Measurements from ENCODE around the gene ANKRD30B.
"Not testable (repeated sequence)": the region's sequence is repeated elsewhere in the genome, so short reads cannot be mapped to it uniquely, and the experiment has no call there.

Gene ANKRD30B

GRCh38 chr18:14859995-14860394, 112.0 kb downstream of the ANKRD30B start:
- H2AK5ac ChIP-seq (ENCODE audit: low read depth, low read length); H3K23ac ChIP-seq (ENCODE audit: low read depth, low read length, poor library complexity); H2BK15ac ChIP-seq (ENCODE audit: low read length): not testable (repeated sequence)

GRCh38 chr18:14866426-14866825, 118.5 kb downstream of the ANKRD30B start:
- H2AK5ac ChIP-seq (ENCODE audit: low read depth, low read length); H3K4me2 ChIP-seq (ENCODE audit: insufficient read depth, low read length, poor library complexity, severe bottlenecking); H2BK120ac ChIP-seq (ENCODE audit: low read depth, low read length); H2BK5ac ChIP-seq (ENCODE audit: low read length); H3K18ac ChIP-seq (ENCODE audit: low read length); H3K27ac ChIP-seq (replicated peaks; ENCODE audit: low read length); H3K4me3 ChIP-seq (ENCODE audit: low read length in 2 of 2); H2BK12ac ChIP-seq (ENCODE audit: low read length); H2AFZ ChIP-seq (ENCODE audit: low read length); H3K14ac ChIP-seq (ENCODE audit: low read length); H3K4me1 ChIP-seq (ENCODE audit: control insufficient read depth in 2 of 2, insufficient read depth in 1 of 2, low read depth in 1 of 2, low read length in 2 of 2); H3K23ac ChIP-seq (ENCODE audit: low read depth, low read length, poor library complexity); H3K4ac ChIP-seq (ENCODE audit: low read length); H3K27me3 ChIP-seq (ENCODE audit: control insufficient read depth in 3 of 3, insufficient read depth in 3 of 3, low read depth in 1 of 3, low read length in 3 of 3); DNase-seq (ENCODE audit: low spot score); H4K8ac ChIP-seq (ENCODE audit: low read depth, low read length); H3K36me3 ChIP-seq (replicated peaks in 1 of 2; ENCODE audit: control insufficient read depth in 2 of 2, insufficient read depth in 2 of 2, low read length in 2 of 2); H3K9me3 ChIP-seq (replicated peaks in 1 of 2; ENCODE audit: control insufficient read depth in 2 of 2, insufficient read depth in 1 of 2, low read depth in 1 of 2, low read length in 2 of 2); H3K79me1 ChIP-seq (ENCODE audit: low read depth, low read length); H3K9ac ChIP-seq (ENCODE audit: low read depth, low read length, poor library complexity); H2BK15ac ChIP-seq (ENCODE audit: low read length); H4K91ac ChIP-seq (ENCODE audit: low read depth, low read length, poor library complexity): not testable (repeated sequence)
- WGBS, 2 donors (ENCODE audit: extremely low coverage in 2 of 2, insufficient read length in 2 of 2, insufficient replicate concordance in 1 of 2): no CpG with 5 or more reads among the region's 15 CpGs

More at GRCh38 chr18:14859995-14860394, 112.0 kb downstream of the ANKRD30B start:
- H3K79me1 ChIP-seq (ENCODE audit: low read depth, low read length); H2BK5ac ChIP-seq (ENCODE audit: low read length); H4K91ac ChIP-seq (ENCODE audit: low read depth, low read length, poor library complexity); H3K27me3 ChIP-seq (ENCODE audit: control insufficient read depth in 3 of 3, insufficient read depth in 3 of 3, low read depth in 1 of 3, low read length in 3 of 3); H3K4me1 ChIP-seq (ENCODE audit: control insufficient read depth in 2 of 2, insufficient read depth in 1 of 2, low read depth in 1 of 2, low read length in 2 of 2); H4K8ac ChIP-seq (ENCODE audit: low read depth, low read length); H3K9ac ChIP-seq (ENCODE audit: low read depth, low read length, poor library complexity); H3K4ac ChIP-seq (ENCODE audit: low read length); H3K36me3 ChIP-seq (replicated peaks in 1 of 2; ENCODE audit: control insufficient read depth in 2 of 2, insufficient read depth in 2 of 2, low read length in 2 of 2); H2BK12ac ChIP-seq (ENCODE audit: low read length); H2BK120ac ChIP-seq (ENCODE audit: low read depth, low read length); H3K27ac ChIP-seq (replicated peaks; ENCODE audit: low read length); H3K4me3 ChIP-seq (ENCODE audit: low read length in 2 of 2); H2AFZ ChIP-seq (ENCODE audit: low read length); DNase-seq (ENCODE audit: low spot score); H3K18ac ChIP-seq (ENCODE audit: low read length); H3K9me3 ChIP-seq (replicated peaks in 1 of 2; ENCODE audit: control insufficient read depth in 2 of 2, insufficient read depth in 1 of 2, low read depth in 1 of 2, low read length in 2 of 2); H3K14ac ChIP-seq (ENCODE audit: low read length); H3K4me2 ChIP-seq (ENCODE audit: insufficient read depth, low read length, poor library complexity, severe bottlenecking): not testable (repeated sequence)
- WGBS, 2 donors (ENCODE audit: extremely low coverage in 2 of 2, insufficient read length in 2 of 2, insufficient replicate concordance in 1 of 2): no CpG with 5 or more reads among the region's 15 CpGs

- not testable (repeated sequence) for H2BK12ac ChIP-seq (ENCODE audit: low read length); H3K4me1 ChIP-seq (ENCODE audit: control insufficient read depth in 2 of 2, insufficient read depth in 1 of 2, low read depth in 1 of 2, low read length in 2 of 2); H2BK15ac ChIP-seq (ENCODE audit: low read length); H3K14ac ChIP-seq (ENCODE audit: low read length); H2BK120ac ChIP-seq (ENCODE audit: low read depth, low read length); H3K4me3 ChIP-seq (ENCODE audit: low read length in 2 of 2); H2BK5ac ChIP-seq (ENCODE audit: low read length); H3K18ac ChIP-seq (ENCODE audit: low read length); H3K4me2 ChIP-seq (ENCODE audit: insufficient read depth, low read length, poor library complexity, severe bottlenecking); H4K91ac ChIP-seq (ENCODE audit: low read depth, low read length, poor library complexity); H3K27me3 ChIP-seq (ENCODE audit: control insufficient read depth in 3 of 3, insufficient read depth in 3 of 3, low read depth in 1 of 3, low read length in 3 of 3); H4K8ac ChIP-seq (ENCODE audit: low read depth, low read length); DNase-seq (ENCODE audit: low spot score); H3K23ac ChIP-seq (ENCODE audit: low read depth, low read length, poor library complexity); H2AK5ac ChIP-seq (ENCODE audit: low read depth, low read length); H3K9ac ChIP-seq (ENCODE audit: low read depth, low read length, poor library complexity); H3K79me1 ChIP-seq (ENCODE audit: low read depth, low read length); H3K9me3 ChIP-seq (replicated peaks in 1 of 2; ENCODE audit: control insufficient read depth in 2 of 2, insufficient read depth in 1 of 2, low read depth in 1 of 2, low read length in 2 of 2); H3K4ac ChIP-seq (ENCODE audit: low read length); H3K27ac ChIP-seq (replicated peaks; ENCODE audit: low read length); H2AFZ ChIP-seq (ENCODE audit: low read length); H3K36me3 ChIP-seq (replicated peaks in 1 of 2; ENCODE audit: control insufficient read depth in 2 of 2, insufficient read depth in 2 of 2, low read length in 2 of 2)
- no CpG with 5 or more reads among the region's 4 CpGs for whole genome bisulfite sequencing, 2 donors (ENCODE audit: extremely low coverage in 2 of 2, insufficient read length in 2 of 2, insufficient replicate concordance in 1 of 2)
Measured at GRCh38 chr18:14867988-14868387, 120.0 kb downstream of the ANKRD30B start.

DNA sequence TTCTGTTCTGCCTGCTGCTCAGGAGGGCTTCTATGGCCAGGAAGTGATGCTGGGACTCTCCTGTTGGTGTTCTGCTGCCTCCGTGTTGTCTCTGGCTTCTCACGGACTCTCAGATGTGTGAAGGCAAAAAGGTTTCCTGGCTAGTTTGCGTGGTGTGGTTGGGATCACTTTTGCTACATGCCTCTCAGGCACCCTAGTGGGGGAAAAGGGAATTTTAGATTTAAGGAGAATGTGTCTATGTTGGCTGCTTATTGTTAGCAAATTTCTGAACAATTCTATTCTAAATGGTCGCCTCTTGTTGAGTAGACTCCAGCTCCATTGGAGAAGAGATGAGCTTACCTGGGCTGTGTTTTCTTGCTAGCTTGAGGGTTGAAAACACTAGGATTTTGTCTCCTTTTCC, 120.9 kb downstream of the ANKRD30B start:
- not testable (repeated sequence) for H3K9me3 ChIP-seq (replicated peaks in 1 of 2; ENCODE audit: control insufficient read depth in 2 of 2, insufficient read depth in 1 of 2, low read depth in 1 of 2, low read length in 2 of 2); H4K8ac ChIP-seq (ENCODE audit: low read depth, low read length); H2BK15ac ChIP-seq (ENCODE audit: low read length); DNase-seq (ENCODE audit: low spot score); H2BK120ac ChIP-seq (ENCODE audit: low read depth, low read length); H2BK12ac ChIP-seq (ENCODE audit: low read length); H2BK5ac ChIP-seq (ENCODE audit: low read length); H3K23ac ChIP-seq (ENCODE audit: low read depth, low read length, poor library complexity); H3K4me2 ChIP-seq (ENCODE audit: insufficient read depth, low read length, poor library complexity, severe bottlenecking); H3K27me3 ChIP-seq (ENCODE audit: control insufficient read depth in 3 of 3, insufficient read depth in 3 of 3, low read depth in 1 of 3, low read length in 3 of 3); H3K4me1 ChIP-seq (ENCODE audit: control insufficient read depth in 2 of 2, insufficient read depth in 1 of 2, low read depth in 1 of 2, low read length in 2 of 2); H3K18ac ChIP-seq (ENCODE audit: low read length); H3K4ac ChIP-seq (ENCODE audit: low read length); H2AFZ ChIP-seq (ENCODE audit: low read length); H3K9ac ChIP-seq (ENCODE audit: low read depth, low read length, poor library complexity); H3K27ac ChIP-seq (replicated peaks; ENCODE audit: low read length); H3K4me3 ChIP-seq (ENCODE audit: low read length in 2 of 2); H3K14ac ChIP-seq (ENCODE audit: low read length); H2AK5ac ChIP-seq (ENCODE audit: low read depth, low read length); H3K36me3 ChIP-seq (replicated peaks in 1 of 2; ENCODE audit: control insufficient read depth in 2 of 2, insufficient read depth in 2 of 2, low read length in 2 of 2); H4K91ac ChIP-seq (ENCODE audit: low read depth, low read length, poor library complexity); H3K79me1 ChIP-seq (ENCODE audit: low read depth, low read length)
- WGBS, 2 donors (ENCODE audit: extremely low coverage in 2 of 2, insufficient read length in 2 of 2, insufficient replicate concordance in 1 of 2): no CpG with 5 or more reads among the region's 4 CpGs
